GM21390 (cell line): ENCODE measurements around the gene NLRC5.
"Not testable (repeated sequence)": the region's sequence is repeated elsewhere in the genome, so short reads cannot be mapped to it uniquely, and the experiment has no call there.

Experiments
- ATAC-seq: cut with Tn5 transposase; IDR thresholded peaks from one replicate; pipeline ENCODE4 v1.9.1; 2021; ENCODE audit not compliant: unreplicated experiment

The NLRC5 gene

DNA sequence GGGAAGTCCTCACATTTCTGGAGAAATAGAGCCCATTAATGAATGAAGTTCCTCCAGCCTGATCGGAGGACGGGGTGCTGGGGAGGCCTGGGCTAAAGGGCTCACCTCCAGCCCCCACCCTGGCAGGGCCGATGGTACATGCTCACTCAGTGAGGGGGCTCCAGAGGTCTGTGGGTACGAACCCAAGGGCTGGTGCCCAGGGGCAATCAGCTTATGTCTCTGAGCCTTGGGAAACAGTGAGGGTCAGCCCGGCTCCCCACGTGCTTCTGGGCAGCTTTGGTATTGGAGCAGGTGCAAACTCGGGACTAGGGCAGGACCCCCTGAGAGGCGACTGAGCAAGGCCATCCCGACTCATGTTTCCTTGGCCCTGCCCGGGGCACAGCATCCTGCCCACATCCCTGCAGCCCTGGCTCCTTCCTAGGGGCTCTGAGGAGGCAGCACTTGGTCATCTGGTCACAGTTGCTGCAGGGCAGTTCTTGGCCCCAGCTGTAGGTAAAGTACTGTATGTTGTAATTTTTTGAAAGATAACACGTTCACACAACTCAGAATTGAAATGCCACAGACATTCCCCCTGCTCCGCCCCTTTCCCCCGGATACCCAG lies 28.6 kb upstream of the NLRC5 start:
- no peak for ATAC-seq

DNA sequence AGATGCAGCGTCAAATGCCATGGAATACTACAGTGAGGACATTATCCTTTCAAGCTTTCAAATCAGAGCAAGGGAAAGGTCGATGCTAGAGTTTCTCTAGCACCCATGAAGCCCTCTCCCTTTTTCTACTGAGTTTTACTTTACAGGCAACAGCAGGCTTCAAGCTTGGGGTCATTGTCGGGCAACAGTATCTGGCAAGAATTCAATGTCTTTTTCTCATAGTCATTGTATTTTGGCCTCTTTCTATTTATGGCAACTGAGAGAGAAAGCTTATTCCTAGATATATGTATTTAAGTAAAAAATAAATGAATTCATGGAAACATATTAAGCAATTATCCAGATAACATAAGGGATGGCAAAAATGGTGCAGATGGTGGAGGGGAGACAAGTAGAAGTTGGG lies 28.0 kb upstream of the NLRC5 start:
- no peak for ATAC-seq

DNA sequence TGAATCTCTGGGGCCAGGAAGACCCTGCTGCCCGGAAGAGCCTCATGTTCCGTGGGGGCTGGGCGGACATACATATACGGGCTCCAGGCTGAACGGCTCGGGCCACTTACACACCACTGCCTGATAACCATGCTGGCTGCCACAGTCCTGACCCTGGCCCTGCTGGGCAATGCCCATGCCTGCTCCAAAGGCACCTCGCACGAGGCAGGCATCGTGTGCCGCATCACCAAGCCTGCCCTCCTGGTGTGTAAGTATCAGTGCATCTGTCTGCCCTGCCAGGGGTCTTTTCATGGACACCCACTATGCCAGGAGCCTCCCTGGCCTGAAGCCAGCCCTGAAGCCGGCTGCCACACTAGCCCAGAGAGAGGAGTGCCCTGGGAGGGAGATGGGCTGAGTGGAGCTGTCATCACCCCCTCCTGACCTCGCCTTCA lies 27.5 kb upstream of the NLRC5 start, which contains the start of gene CETP:
TSS of gene CETP (plus strand) at position 100 of the 431 bp plus-strand sequence. CDS start at position 130, 30 bp downstream.
- ATAC-seq, result no peak

DNA sequence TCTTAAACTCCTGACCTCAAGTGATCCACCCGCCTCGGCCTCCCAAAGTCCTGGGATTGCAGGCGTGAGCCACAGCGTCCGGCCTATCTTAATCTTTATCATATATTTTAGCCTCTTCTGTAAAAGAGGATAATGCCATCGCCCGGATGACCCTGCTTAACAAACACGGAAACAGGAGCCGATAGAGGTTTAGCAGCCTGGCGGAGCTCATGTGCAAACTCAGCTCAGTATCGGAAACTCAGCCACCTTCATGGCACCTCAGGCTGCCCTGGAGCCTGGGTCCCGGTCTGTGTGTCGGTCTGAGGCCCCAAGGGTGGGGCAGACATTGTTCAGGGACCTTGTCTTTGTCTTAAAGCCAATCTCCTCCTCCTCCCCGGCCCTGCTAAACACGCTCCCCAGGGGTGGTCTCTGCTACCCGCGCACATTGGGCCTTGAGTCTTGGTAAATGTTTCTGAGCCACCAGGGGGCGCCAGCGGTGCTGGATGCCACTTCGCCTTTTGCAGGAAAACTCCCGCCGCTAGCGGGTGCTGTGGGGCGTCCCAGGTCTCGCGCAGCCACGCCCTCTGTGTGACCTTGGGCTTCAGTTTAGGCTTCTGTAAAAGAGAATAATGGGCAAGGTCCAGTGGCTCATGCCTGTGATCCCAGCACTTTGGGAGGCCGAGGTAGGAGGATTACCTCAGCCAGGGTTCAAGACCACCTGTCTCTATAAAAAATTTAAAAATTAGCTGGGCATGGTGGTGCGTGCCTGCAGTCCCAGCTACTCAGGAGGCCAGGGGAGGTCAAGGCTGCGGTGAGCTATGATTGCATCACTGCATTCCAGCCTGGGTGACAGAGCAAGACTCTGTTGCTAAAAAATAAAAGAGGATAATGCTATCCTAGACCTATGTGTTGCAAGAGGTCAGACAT lies 24.9 kb upstream of the NLRC5 start:
- peak; percentile 63 for ATAC-seq

DNA sequence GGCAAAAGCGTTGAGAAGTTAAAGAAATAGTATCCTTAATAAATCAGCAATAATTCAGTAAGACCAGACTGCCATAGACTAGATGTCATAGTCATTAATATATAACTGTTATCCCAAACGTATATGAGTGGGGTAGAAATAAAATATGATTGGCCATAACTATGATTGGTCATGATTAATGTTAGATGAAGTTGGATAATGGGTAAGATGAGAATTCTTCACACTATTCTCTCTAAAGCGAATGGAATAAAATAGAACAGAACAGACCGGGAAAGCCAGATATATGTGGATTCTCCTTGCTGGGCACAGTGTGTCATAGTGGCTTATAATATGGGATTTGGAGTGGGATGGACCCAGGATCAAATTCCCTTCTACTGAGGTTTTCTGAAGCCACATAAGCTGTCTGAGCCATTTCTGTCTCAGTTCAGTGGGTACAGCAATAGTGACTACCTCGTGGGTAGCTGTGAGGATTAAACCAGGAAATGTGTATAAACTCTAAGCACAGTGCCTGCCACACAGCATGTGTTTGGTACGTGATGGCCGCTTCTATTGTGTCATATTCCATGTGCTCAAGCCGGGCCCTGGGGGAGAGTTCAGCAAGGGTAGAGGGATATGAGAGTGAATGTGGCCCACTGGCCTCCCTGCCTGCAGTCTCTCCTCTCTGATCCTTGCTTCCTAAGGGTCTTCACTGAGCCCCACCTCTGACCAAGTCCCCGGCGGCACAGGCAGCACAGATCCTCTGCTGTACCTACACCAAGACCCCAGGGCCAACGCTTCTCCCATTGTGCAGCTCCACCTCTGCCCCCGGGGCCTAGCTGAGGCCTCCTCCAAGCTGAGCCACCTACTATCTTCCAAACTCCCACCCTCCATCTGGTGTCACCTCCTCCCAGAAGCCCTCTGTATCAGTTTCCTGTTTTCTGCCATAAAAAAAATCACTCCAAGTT lies 23.9 kb upstream of the NLRC5 start:
- ATAC-seq, result no peak

DNA sequence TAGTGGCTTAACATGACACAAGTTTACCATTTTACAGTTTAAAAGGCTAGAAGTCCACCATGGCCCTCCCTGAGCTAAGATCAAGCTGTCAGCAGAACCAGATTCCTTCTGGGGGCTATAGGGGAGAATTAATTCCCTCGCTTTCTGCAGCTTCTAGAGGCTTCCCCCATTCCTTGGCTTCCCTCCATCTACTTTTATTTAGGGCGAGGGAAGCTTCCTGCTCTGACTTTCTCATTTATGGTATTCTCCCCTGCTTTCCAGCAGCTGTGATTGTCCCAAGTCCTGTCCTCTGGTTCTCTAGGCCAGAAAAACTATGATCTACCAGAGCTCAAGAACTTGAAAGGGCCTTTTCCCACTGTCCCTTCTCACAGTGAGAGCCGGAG lies 23.3 kb upstream of the NLRC5 start:
- no peak for ATAC-seq

DNA sequence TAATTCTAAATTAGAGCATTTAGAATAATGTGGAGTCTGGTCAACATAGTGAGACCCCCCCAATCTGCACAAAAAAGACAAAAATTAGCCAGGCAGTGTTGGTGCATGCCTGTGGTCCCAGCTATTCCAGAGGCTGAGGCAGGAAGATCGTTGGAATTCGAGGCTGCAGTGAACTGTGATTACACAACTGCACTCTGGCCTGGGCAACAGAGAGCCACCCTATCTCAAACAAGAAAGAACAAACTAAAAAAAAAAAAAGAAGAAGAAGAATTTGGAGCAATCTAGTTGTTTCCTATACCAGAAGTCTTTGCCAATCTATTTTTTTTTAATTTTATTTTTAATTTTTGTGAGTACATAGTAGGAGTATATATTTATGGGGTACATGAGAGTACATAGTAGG lies 21.6 kb upstream of the NLRC5 start:
- ATAC-seq, result no peak

DNA sequence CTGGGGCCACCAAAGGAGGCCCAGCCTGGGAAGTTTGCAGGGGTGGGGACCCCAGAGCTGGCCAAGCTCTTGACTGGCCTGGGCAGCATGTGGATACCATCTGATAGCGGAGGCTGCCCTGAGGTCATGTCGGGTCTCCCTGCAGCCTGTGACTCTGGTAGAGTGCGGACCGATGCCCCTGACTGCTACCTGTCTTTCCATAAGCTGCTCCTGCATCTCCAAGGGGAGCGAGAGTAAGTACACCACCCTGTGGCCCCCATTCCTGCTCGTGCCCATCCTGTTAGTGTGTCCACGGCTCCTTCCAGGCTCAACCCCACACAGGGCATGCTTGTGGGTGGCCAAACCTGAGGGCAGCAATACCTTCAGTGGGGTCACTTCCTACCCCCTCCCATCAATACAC lies 19.6 kb upstream of the NLRC5 start:
- ATAC-seq, result no peak

DNA sequence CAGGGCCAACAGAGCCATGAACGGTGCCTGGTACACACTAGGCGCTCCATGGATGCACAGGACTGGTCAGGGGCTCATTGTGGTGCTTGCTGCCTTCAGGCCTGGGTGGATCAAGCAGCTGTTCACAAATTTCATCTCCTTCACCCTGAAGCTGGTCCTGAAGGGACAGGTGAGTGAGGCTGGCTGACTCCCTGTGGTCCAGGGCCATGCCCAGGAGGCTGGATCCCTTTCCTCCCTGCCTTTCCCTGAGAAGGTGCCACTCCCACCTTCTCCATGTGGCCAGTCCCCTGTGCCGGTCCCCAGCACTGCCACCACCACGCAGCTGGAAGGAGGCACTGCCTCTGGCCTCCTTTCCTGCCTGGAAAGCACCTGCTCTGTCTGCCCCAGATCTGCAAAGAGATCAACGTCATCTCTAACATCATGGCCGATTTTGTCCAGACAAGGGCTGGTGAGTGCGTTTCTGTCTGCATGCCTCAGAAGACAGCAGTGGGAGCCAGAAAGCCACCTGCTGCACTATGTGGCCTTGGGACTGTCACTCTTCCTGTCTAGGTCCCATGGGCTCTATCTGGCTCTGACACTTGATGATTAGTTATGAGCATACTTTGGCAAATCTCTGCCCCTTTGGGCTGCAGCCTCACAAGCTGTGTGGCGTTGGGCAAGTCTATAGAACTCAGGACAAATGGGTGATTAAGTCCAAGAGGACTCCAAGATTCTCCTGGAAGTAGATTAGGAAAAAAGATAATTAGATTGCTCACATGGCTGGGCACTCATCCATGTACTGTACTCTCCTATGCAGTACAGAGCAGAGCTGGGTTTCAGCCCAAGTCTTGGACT lies 18.2 kb upstream of the NLRC5 start:
- ATAC-seq, result peak; percentile 81

DNA sequence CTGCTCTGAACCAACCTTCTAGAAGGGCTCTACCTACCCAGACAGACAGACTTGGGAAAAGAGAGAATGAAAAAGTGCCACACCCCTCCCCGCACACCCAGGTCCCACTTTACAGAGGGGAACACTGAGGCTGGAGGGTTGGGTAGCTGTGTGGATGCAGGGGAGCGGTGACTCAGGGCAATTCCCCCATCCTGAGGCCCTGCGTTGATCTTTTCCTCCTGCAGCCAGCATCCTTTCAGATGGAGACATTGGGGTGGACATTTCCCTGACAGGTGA lies 17.7 kb upstream of the NLRC5 start:
- ATAC-seq, result no peak

DNA sequence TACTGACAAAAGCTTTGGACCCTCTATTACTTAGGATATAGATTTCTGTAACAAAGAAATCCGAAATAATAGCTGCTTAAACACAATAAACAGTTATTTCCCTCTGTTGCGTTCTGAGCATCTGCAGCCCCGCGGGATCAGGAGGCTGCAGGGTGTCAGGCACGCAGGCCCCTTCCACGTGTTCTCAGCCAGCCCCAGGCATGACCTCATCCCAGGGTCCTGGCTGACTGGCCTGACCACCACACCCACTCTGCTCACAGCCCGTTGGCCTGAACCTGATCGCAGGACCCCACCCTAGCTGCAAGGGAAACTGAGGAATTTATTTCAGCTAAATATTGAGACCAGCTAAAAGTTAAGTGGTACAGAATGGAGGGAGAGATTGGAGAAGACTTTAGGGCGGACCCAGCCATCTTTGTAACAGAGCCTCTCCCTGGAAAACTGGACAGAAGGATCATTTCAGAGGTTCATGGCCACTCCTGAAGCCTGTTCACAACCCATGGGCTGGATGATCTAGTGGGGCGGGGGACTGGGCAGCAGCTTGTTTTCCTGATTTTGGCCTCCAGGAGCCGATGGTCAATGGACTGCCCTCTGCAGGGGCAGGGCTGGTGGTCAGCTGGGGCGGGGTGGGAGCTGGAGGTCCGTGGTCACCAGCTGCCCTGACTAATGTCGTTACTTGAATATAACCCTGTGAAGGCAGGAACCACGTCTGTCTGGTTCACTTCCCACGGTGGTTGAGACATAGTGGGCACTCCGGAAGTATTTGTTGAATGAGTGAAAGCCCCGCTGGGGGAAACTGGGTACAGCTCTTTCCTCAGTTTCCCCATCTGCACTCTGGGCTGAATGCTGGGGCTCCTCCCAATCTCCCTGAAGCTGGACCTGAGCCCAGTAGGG lies 16.7 kb upstream of the NLRC5 start:
- ATAC-seq, result no peak

DNA sequence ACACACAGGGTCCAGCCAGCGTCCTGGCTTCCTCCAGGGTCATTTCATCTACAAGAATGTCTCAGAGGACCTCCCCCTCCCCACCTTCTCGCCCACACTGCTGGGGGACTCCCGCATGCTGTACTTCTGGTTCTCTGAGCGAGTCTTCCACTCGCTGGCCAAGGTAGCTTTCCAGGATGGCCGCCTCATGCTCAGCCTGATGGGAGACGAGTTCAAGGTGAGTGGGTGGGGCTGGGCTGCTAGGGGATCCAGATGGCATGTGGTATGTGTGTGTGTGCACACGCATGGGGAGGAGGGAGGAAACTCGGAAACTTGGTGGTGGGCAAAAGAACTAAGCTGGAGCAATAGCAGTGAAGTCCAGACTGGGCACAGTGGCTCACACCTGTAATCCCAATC lies 16.1 kb upstream of the NLRC5 start:
- no peak for ATAC-seq

DNA sequence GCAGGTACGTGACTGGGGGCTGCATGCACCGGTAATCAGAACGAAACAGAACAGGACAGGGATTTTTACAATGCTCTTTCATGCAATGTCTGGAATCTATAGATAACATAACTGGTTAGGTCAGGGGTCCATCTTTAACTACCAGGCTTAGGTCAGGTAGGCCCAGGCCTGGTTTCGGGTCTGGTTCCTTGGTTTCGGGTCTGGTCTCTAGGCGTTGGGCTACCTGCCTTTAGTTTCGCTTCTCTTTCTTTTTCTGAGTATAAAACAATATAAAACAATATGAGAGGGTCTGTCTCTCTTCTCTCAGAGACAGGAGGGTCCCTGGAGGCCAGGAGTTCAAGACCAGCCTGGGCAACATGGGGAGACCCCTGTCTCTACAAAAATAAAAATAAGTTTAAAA lies 15.5 kb upstream of the NLRC5 start:
- not testable (repeated sequence) for ATAC-seq

DNA sequence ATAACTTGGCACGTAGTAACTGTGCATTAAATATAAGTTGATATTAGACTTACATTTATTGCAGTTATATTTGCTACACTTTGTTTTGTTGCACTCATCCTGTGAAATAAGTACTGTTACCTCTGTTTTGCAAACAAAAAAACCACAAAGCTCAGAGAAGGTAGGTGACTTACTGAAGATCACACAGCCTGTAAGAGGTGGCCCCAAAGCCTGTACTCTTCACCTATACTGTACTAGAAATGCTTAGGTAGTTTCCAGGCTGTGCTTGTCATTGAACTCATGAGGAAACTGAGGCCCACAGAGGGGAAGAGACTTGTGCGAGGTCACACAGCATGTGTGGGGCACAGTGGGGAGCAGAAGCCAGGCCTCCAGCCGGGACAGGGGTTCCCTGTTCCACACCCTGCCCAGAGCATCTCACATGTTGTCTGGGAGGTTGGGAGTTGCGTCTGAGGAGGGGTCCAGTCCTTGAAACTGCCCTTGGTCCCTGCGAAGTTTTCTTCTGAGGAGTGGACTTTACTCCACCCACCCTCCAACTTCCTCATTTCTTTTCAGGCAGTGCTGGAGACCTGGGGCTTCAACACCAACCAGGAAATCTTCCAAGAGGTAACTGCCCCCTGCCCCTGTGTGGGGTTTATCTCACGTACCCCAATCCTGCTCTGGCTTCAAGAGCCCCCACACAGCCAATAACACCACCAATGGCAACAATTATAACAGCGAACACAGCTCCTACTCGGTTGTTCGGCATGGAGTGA lies 14.6 kb upstream of the NLRC5 start:
- no peak for ATAC-seq

DNA sequence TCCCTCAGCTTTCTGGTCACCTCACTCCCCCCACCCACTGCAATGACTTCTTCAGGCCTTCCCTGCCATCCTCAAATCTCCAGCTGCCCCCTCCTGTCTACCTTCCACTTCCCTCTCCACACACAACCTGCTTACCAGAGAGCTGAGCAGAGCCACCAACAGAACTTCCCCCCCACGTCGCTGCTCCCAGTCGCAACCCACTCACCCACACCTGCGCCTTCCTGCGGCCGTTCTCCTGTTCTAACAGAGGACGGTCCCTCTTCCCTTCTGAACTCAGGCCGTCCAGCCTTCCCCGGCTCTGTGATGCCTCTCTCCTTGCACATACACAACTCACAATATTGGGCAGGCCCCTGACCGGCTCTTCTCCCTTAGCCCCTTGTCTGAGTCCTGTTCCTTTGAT lies 13.6 kb upstream of the NLRC5 start:
- no peak for ATAC-seq

DNA sequence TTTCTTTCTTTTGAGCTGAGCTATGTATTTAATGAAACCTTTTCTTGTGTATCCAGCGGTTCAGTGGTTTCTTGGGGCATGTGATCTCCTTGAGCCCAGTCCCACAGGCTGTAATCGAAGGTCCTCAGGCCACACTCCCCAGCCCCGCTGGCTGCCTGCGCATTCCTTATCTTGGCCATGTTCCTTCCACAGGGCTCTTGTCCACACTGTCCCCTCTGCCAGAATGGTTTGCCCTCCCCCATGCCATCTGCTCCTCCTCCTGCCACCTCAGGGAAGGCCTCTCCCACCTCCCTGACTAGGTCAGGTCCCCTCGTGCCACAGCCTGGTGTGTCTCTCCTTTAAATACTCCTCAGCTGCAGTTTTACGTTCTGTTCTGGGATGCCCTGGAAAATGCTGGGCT lies 12.1 kb upstream of the NLRC5 start:
- no peak for ATAC-seq

DNA sequence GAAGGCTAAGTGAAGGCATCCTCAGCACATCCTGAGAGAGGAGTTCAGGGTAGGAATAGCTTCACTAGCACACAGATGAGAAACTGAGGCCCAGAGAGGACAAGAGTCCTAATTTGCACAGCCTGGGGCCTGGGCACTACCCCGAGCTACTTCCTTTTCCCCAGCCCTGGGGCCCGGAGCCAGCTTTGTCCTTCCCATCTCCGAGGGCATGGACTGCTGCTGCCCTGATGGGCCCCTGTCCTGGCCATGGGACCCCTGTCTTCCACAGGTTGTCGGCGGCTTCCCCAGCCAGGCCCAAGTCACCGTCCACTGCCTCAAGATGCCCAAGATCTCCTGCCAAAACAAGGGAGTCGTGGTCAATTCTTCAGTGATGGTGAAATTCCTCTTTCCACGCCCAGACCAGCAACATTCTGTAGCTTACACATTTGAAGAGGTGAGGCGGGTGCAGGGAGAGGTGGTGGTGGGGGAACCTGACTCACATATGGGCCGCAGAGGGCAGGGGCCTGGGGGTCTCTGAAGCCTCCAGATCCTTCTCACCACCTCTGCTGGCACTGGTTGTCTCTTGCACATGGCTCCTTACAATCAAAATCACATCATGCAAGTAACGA lies 11.4 kb upstream of the NLRC5 start:
- no peak for ATAC-seq

DNA sequence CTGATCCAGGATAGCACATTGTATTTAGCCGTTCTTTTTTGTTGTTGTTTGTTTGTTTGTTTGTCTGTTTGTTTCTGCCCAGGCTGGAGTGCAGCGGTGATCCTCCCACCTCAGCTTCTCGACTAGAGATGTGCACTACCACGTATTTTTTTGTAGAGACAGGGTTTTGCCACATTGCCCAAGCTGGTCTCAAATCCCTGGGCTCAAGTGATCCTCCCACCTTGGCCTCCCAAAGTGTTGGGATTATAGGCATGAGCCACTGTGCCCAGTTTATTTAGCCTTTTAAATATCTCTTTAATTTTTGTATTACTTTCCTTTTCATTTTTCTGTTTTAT lies 9.2 kb upstream of the NLRC5 start:
- no peak for ATAC-seq
